K562 treated with DMSO at 1 percent for 24 hours (cell line): ENCODE measurements around the gene KLKB1. TPM values are rescaled to one million over a fixed set of nuclear protein-coding genes. Genes with fewer than 3 reads are reported as not detected.

Experiments used
- total RNA-seq: library from RNA; unstranded; fragments of 300-600 nt; gene quantifications from 2 replicates; pipeline ENCODE4 v1.2.3, GENCODE V29; 2022; ENCODE audit warnings: low read depth; ENCODE audit not compliant: insufficient read depth

Gene KLKB1
- total RNA-seq = not detected in 2 replicates

DNA sequence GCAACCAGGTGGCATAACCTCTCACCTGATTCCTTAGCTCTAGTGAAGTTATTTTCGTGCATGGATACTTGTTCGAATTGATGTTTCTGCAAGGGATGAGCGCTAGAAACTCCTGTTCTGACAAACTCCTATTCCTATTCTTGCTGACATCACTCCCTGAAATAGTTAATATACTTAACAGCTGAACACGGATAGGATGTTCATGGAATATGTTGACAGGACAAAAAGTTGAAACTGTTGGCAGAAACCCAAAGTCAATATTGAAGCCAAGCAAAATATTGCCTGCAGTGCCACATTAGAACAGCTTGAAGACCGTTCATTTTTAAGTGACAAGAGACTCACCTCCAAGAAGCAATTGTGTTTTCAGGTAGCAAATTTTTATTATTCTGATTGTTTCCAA lies at the start of gene KLKB1:
KLKB1 (plus strand) TSS at position 287 of the 400 bp plus-strand sequence. CDS start 689 bp downstream, outside the sequence.

DNA sequence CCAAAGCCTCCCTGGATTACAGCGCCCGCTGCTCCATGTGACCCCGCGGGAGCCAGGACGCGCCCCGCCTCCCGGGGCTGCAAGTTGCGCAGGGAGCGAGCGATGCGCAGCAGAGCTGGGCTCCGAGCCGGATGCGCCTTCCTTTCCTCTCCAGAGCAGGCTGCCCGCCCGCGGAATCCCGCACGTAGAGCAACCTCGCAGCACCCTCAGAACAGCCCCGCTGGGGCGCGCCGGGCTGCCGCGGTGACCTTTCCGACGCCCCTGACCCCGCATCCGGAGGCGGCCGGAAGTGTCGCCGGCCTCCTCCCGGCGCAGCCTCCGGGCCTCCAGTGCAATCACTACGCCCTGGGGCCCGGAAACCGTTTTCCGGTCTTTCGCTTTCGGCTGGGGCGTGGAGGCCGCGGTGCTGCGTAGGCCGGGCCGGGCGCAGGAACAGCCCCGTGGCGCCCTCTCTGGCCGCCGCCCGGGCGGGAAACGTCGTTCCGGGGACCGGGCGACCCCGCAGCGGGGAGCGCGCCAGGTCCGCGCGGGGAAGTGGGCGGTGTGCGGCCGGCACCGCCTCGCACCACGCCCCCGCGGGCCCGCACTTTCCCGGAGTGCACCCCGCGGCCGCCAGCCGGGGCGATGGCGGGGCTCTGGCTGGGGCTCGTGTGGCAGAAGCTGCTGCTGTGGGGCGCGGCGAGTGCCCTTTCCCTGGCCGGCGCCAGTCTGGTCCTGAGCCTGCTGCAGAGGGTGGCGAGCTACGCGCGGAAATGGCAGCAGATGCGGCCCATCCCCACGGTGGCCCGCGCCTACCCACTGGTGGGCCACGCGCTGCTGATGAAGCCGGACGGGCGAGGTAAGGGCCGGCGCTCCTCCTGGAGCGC lies 35.9 kb upstream of the KLKB1 start, which contains the start of gene CYP4V2:
CYP4V2 (plus strand) TSS at position 368 of the 866 bp plus-strand sequence; CDS start at position 625, 257 bp downstream.

DNA sequence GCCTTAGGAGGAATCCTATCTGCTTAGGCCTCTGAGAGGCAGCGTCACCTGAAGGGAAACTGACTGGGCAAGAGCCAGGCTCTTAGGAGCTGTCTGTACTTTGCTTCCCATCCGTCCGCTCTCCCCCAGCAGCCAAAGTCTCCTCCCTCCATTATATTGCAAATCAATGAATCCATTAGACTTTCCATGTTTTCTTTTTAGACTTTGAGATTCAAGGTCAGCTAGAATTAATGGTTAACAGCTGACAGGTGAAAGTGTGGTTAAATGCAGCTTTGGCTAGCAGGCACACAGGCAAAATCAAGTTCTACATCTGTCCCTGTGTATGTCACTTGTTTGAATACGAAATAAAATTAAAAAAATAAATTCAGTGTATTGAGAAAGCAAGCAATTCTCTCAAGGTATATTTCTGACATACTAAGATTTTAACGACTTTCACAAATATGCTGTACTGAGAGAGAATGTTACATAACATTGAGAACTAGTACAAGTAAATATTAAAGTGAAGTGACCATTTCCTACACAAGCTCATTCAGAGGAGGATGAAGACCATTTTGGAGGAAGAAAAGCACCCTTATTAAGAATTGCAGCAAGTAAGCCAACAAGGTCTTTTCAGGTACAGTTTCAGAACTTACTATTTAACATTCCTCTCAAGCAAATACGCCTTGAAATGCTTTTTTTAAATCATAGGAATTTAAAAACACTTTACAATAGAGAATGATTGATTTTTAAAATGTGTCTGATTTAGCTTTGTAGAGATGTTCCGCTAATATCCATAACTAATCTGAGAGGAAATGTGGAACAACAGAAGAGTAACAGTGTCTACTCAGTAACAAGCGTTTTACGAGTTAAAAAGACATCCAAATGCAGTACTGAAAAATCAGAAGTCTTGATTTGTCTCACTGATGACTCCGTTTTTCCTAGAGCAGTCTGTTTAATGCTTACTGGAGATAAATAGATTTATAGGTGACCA lies 38.7 kb downstream of the KLKB1 start, which contains the start of gene F11:
F11 (plus strand) TSS at position 507 of the 970 bp plus-strand sequence. CDS start 948 bp downstream, outside the sequence.

Other genes with a start within 250 kb of the KLKB1 start
- gene TLR3, start 158.4 kb upstream of the KLKB1 start, total RNA-seq = not detected in 2 replicates
- gene FAM149A, start 122.8 kb upstream of the KLKB1 start, total RNA-seq = not detected in 2 replicates
- 6.5 and 7.4 TPM in 2 replicates for gene CYP4V2, start 35.9 kb upstream of the KLKB1 start, total RNA-seq
- not detected in 2 replicates for gene F11, start 38.7 kb downstream of the KLKB1 start, total RNA-seq